GM19351 (cell line): Measurements from ENCODE around the gene ARL15.
"Not testable (repeated sequence)": the region's sequence is repeated elsewhere in the genome, so short reads cannot be mapped to it uniquely, and the experiment has no call there.

ENCODE experiments used
- ATAC-seq: cut with Tn5 transposase; IDR thresholded peaks from one replicate; pipeline ENCODE4 v1.9.1; 2021; ENCODE audit warnings: mild to moderate bottlenecking, moderate library complexity; ENCODE audit not compliant: unreplicated experiment

The ARL15 gene

GRCh38 chr5:53873235-53873634 lies 437.1 kb downstream of the ARL15 start:
- ATAC-seq = no peak

- ATAC-seq = no peak
These were observed 438.6 kb downstream of the ARL15 start for GRCh38 chr5:53871775-53872174.

DNA sequence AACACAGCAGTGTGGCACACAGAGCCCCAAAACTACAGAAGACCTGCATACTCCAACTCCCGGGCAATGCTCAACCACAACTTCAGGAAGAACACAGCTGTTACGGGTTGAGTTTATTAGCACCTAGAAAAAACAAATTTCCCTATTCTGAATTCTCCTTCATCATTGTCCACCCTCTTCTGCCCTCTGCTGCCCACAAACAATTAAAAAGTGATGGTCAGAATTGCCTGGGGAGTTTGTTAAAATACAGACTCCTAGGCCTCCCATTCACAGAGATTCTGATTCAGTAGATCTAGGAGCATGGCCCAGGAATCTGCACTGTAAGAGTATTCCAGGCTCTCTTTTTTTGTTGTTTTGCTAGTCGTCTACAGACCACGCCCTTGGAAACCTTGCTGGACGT lies 439.3 kb downstream of the ARL15 start:
- ATAC-seq = no peak

DNA sequence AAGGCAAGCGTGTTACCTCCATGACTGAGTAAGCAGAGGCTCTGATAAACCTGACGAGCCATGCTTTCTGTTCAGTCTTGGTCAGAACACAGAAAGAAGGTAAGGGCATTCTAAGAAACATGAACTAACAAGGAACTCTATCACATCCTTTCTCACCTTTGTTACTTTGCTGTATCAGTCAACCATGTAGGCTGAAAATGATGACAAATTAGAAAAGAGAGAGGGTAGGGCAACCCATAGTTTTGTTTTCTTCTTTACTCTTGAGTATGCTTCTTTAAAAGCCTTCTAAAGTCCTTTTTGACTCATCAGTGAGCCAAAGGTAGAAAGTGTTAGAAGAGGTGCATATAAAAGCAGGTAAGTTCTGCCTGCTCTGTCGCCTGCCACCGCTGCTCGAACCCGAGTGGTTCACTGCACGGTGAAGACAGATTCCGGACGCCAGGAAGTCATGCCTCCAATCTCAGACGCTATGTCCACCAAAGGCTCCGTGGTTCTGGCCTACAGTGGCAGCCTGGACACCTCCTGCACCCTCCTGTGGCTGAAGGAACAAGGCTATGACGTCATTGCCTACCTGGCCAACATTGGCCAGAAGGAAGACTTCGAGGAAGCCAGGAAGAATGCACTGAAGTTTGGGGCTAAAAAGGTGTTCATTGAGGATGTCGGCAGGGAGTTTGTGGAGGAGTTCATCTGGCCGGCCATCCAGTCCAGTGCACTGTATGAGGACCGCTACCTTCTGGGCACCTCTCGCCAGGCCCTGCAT lies 451.5 kb downstream of the ARL15 start:
- no peak for ATAC-seq

GRCh38 chr5:53856506-53856905 lies 453.9 kb downstream of the ARL15 start:
- no peak for ATAC-seq

GRCh38 chr5:53836851-53837430 lies 473.4 kb downstream of the ARL15 start:
- not testable (repeated sequence) for ATAC-seq

GRCh38 chr5:53834500-53834899 lies 475.9 kb downstream of the ARL15 start:
- ATAC-seq = no peak
